NK-92 (cell line): Measurements from ENCODE around the gene OIP5.
"Not testable (repeated sequence)": the region's sequence is repeated elsewhere in the genome, so short reads cannot be mapped to it uniquely, and the experiment has no call there.

ENCODE experiments used
- DNase-seq: peaks from one replicate; lab custom pipeline; 2025; ENCODE audit not compliant: unreplicated experiment; lab: John Stamatoyannopoulos, UW

OIP5 gene

GRCh38 chr15:41304149-41304770 lies 28.1 kb downstream of the OIP5 start:
- DNase-seq = no peak

- DNase-seq = no peak
Measured at GRCh38 chr15:41301587-41301986, 30.8 kb downstream of the OIP5 start.

GRCh38 chr15:41301139-41301538 lies 31.3 kb downstream of the OIP5 start:
- DNase-seq = not testable (repeated sequence)

- no peak for DNase-seq
Measured at GRCh38 chr15:41292521-41292920, 39.9 kb downstream of the OIP5 start.

- DNase-seq = no peak
Measured at GRCh38 chr15:41291065-41291631, 41.2 kb downstream of the OIP5 start.

- DNase-seq = no peak
Measured at GRCh38 chr15:41289953-41290352, 42.4 kb downstream of the OIP5 start.

- DNase-seq = no peak
Measured at GRCh38 chr15:41288464-41288863, 43.9 kb downstream of the OIP5 start.

GRCh38 chr15:41286665-41287333 lies 45.6 kb downstream of the OIP5 start:
- DNase-seq = no peak

GRCh38 chr15:41285285-41285684 lies 47.1 kb downstream of the OIP5 start:
- DNase-seq = no peak

- DNase-seq = no peak
Measured at GRCh38 chr15:41284427-41285177, 47.8 kb downstream of the OIP5 start.

GRCh38 chr15:41283653-41284426 lies 48.6 kb downstream of the OIP5 start:
- DNase-seq = peak; percentile 87

GRCh38 chr15:41282980-41283652 lies 49.3 kb downstream of the OIP5 start:
- DNase-seq = not testable (repeated sequence)

- not testable (repeated sequence) for DNase-seq
Measured at GRCh38 chr15:41282436-41282835, 50.0 kb downstream of the OIP5 start.

GRCh38 chr15:41281236-41281635 lies 51.2 kb downstream of the OIP5 start:
- DNase-seq = no peak

GRCh38 chr15:41279535-41280283 lies 52.7 kb downstream of the OIP5 start:
- no peak for DNase-seq

GRCh38 chr15:41278319-41278718 lies 54.1 kb downstream of the OIP5 start:
- DNase-seq = no peak

- DNase-seq = no peak
Measured at GRCh38 chr15:41276831-41277230, 55.6 kb downstream of the OIP5 start.

- no peak for DNase-seq
Measured at GRCh38 chr15:41269887-41270286, 62.5 kb downstream of the OIP5 start.

- no peak for DNase-seq
Measured at GRCh38 chr15:41263891-41264351, 68.5 kb downstream of the OIP5 start.

- DNase-seq = no peak
Measured at GRCh38 chr15:41262571-41262970, 69.8 kb downstream of the OIP5 start.
